ENCODE measurements around the gene SERBP1.

The SERBP1 gene

GRCh38 chr1:67372898-67373297, 57.3 kb downstream of the SERBP1 start:
- Histone ChIP-seq H3K9me3 (ENCODE audit: control insufficient read depth, insufficient read depth, low read length) (no peaks in the 10 kb centered on the region), H3K4me1 (ENCODE audit: control insufficient read depth, insufficient read depth, low read length) (peaks cover 16% of the 10 kb centered on the region), H3K27me3 (ENCODE audit: control insufficient read depth, insufficient read depth, low read length) (no peaks in the 10 kb centered on the region), H3K4me3 (ENCODE audit: low read depth, low read length) (no peak overlapping the region), H3K36me3 (ENCODE audit: control insufficient read depth, insufficient read depth, low read length) (no peaks in the 10 kb centered on the region), H3K9ac (ENCODE audit: low read depth, low read length) (no peak overlapping the region)

- Histone ChIP-seq H3K9ac (ENCODE audit: low read depth, low read length) (no peak overlapping the region), H3K4me3 (ENCODE audit: low read depth, low read length) (no peak overlapping the region)
Observed at GRCh38 chr1:67372136-67372535, 58.1 kb downstream of the SERBP1 start.

DNA sequence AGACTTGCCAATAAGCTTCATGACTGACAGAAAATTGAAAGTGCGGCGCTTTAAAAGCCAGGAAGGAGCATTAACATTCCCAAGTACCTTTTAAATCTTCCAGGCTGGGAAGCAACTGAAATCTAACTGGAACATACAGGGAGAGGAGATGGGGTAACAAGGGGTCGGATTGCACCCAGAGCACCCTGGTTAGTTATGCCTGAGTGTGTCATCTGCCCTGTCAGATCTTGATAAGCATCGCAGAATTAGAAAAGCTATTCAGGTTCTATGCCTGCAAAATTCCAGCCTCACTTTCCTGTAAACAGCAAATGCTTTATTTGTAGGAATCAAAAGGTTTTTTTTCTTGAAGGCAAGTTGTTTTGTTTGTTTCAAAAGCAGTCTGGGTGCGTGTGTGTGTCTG, 58.5 kb downstream of the SERBP1 start:
- no peaks in the 10 kb centered on the region for H3K36me3 ChIP-seq (ENCODE audit: control insufficient read depth, insufficient read depth, low read length)
- no peaks in the 10 kb centered on the region for H3K9me3 ChIP-seq (ENCODE audit: control insufficient read depth, insufficient read depth, low read length)
- H3K4me1 ChIP-seq (ENCODE audit: control insufficient read depth, insufficient read depth, low read length): peaks cover 11% of the 10 kb centered on the region
- no peak overlapping the region for H3K4me3 ChIP-seq (ENCODE audit: low read depth, low read length)
- H3K9ac ChIP-seq (ENCODE audit: low read depth, low read length): no peak overlapping the region
- no peaks in the 10 kb centered on the region for H3K27me3 ChIP-seq (ENCODE audit: control insufficient read depth, insufficient read depth, low read length)

More at GRCh38 chr1:67372136-67372535, 58.1 kb downstream of the SERBP1 start:
- H3K4me1 ChIP-seq (ENCODE audit: control insufficient read depth, insufficient read depth, low read length): peaks cover 15% of the 10 kb centered on the region
- H3K9me3 ChIP-seq (ENCODE audit: control insufficient read depth, insufficient read depth, low read length): no peaks in the 10 kb centered on the region
- H3K27me3 ChIP-seq (ENCODE audit: control insufficient read depth, insufficient read depth, low read length): no peaks in the 10 kb centered on the region
- no peaks in the 10 kb centered on the region for H3K36me3 ChIP-seq (ENCODE audit: control insufficient read depth, insufficient read depth, low read length)

DNA sequence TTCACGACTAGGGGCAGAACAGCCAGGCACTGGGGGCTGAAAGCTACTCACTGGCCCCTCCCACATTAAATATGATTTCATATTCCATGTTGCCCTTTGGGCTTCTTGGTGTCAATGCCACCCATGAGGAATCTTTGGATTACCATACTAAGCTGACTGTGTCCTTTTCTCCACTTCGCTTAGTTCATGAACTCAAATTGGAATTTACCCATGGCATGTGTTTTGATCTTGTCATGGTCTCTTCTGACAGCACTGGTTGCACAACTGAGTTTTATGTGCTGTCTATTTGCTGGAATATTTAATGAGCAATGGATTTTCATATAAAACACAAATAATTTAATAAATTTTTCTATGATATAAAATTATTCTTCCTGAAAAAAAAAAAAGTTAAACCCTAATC, 59.2 kb downstream of the SERBP1 start:
- no peak overlapping the region for H3K9ac ChIP-seq (ENCODE audit: low read depth, low read length)
- no peak overlapping the region for H3K4me3 ChIP-seq (ENCODE audit: low read depth, low read length)
- peaks cover 6% of the 10 kb centered on the region for H3K4me1 ChIP-seq (ENCODE audit: control insufficient read depth, insufficient read depth, low read length)
- H3K9me3 ChIP-seq (ENCODE audit: control insufficient read depth, insufficient read depth, low read length): no peaks in the 10 kb centered on the region
- no peaks in the 10 kb centered on the region for H3K36me3 ChIP-seq (ENCODE audit: control insufficient read depth, insufficient read depth, low read length)
- no peaks in the 10 kb centered on the region for H3K27me3 ChIP-seq (ENCODE audit: control insufficient read depth, insufficient read depth, low read length)

GRCh38 chr1:67368046-67368514, 62.1 kb downstream of the SERBP1 start:
- H3K9me3 ChIP-seq (ENCODE audit: control insufficient read depth, insufficient read depth, low read length): no peaks in the 10 kb centered on the region
- no peak overlapping the region for H3K4me3 ChIP-seq (ENCODE audit: low read depth, low read length)

GRCh38 chr1:67367370-67368045, 62.7 kb downstream of the SERBP1 start:
- Histone ChIP-seq H3K36me3 (ENCODE audit: control insufficient read depth, insufficient read depth, low read length) (no peaks in the 10 kb centered on the region), H3K27me3 (ENCODE audit: control insufficient read depth, insufficient read depth, low read length) (no peaks in the 10 kb centered on the region), H3K9me3 (ENCODE audit: control insufficient read depth, insufficient read depth, low read length) (no peaks in the 10 kb centered on the region), H3K4me3 (ENCODE audit: low read depth, low read length) (no peak overlapping the region), H3K4me1 (ENCODE audit: control insufficient read depth, insufficient read depth, low read length) (peaks cover 6% of the 10 kb centered on the region), H3K9ac (ENCODE audit: low read depth, low read length) (no peak overlapping the region)

More at GRCh38 chr1:67368046-67368514, 62.1 kb downstream of the SERBP1 start:
- Histone ChIP-seq H3K9ac (ENCODE audit: low read depth, low read length) (no peak overlapping the region), H3K27me3 (ENCODE audit: control insufficient read depth, insufficient read depth, low read length) (no peaks in the 10 kb centered on the region), H3K4me1 (ENCODE audit: control insufficient read depth, insufficient read depth, low read length) (peaks cover 6% of the 10 kb centered on the region), H3K36me3 (ENCODE audit: control insufficient read depth, insufficient read depth, low read length) (no peaks in the 10 kb centered on the region)

GRCh38 chr1:67361641-67362040, 68.6 kb downstream of the SERBP1 start:
- Histone ChIP-seq H3K27me3 (ENCODE audit: control insufficient read depth, insufficient read depth, low read length) (no peaks in the 10 kb centered on the region), H3K4me3 (ENCODE audit: low read depth, low read length) (no peak overlapping the region), H3K36me3 (ENCODE audit: control insufficient read depth, insufficient read depth, low read length) (no peaks in the 10 kb centered on the region), H3K9ac (ENCODE audit: low read depth, low read length) (no peak overlapping the region), H3K9me3 (ENCODE audit: control insufficient read depth, insufficient read depth, low read length) (no peaks in the 10 kb centered on the region), H3K4me1 (ENCODE audit: control insufficient read depth, insufficient read depth, low read length) (no peaks in the 10 kb centered on the region)

DNA sequence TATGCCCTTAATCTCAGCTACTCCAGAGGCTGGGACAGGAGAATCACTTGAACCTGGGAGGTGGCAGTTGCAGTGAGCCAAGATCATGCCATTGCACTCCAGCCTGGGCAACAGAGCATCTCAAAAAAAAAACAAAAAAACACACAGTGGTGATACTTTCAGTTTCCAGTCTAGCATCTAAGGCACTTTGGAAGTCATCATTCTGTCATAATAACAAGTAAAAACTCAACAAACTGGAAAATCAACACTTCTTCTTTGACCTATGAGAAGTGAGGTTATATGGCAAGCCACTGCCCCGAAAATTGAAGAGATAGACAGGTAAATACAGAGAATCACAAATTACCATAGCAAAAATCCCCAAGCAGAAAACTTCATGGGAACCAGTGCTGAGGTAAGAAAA, 70.6 kb downstream of the SERBP1 start:
- Histone ChIP-seq H3K4me1 (ENCODE audit: control insufficient read depth, insufficient read depth, low read length) (no peaks in the 10 kb centered on the region), H3K9ac (ENCODE audit: low read depth, low read length) (no peak overlapping the region), H3K9me3 (ENCODE audit: control insufficient read depth, insufficient read depth, low read length) (no peaks in the 10 kb centered on the region), H3K4me3 (ENCODE audit: low read depth, low read length) (no peak overlapping the region), H3K27me3 (ENCODE audit: control insufficient read depth, insufficient read depth, low read length) (no peaks in the 10 kb centered on the region), H3K36me3 (ENCODE audit: control insufficient read depth, insufficient read depth, low read length) (no peaks in the 10 kb centered on the region)
